H9 (cell line): ENCODE measurements around the gene LMNTD2. TPM values are rescaled to one million over a fixed set of nuclear protein-coding genes. Genes with fewer than 3 reads are reported as not detected.

Source experiments
- DNase-seq: peaks from one replicate; pipeline ENCODE4 v3.0.0-alpha.2; 2017
- H2AFZ ChIP-seq: one replicate; pipeline ENCODE4 v1.6.1; 2013; ENCODE audit warnings: mild to moderate bottlenecking, low read length, control low read depth, moderate library complexity
- H2AK5ac ChIP-seq: 2 replicates; pipeline ENCODE4 v1.6.1; 2013; ENCODE audit warnings: low read length, control low read depth, mixed read lengths; ENCODE audit not compliant: insufficient read length
- H2BK120ac ChIP-seq: one replicate; pipeline ENCODE4 v1.6.1; 2013; ENCODE audit warnings: low read depth, mild to moderate bottlenecking, low read length, control low read depth, inconsistent platforms; ENCODE audit not compliant: poor library complexity, severe bottlenecking
- H2BK12ac ChIP-seq: 2 replicates; pipeline ENCODE4 v1.6.1; 2013; ENCODE audit warnings: low read length, control low read depth, mixed read lengths, low read depth; ENCODE audit not compliant: insufficient read length
- H2BK15ac ChIP-seq: 2 replicates; pipeline ENCODE4 v1.6.1; 2013; ENCODE audit warnings: low read depth, low read length, control low read depth
- H2BK20ac ChIP-seq: one replicate; pipeline ENCODE4 v1.6.1; 2013; ENCODE audit warnings: low read depth, mild to moderate bottlenecking, low read length, control low read depth, inconsistent platforms; ENCODE audit not compliant: poor library complexity, severe bottlenecking
- H2BK5ac ChIP-seq: 2 replicates; pipeline ENCODE4 v1.6.1; 2013; ENCODE audit warnings: low read length, control low read depth, mixed read lengths; ENCODE audit not compliant: insufficient read length
- H3K14ac ChIP-seq: 2 replicates; pipeline ENCODE4 v1.6.1; 2013; ENCODE audit warnings: low read length, control low read depth; ENCODE audit not compliant: insufficient read depth
- H3K18ac ChIP-seq: 2 replicates; pipeline ENCODE4 v1.6.1; 2013; ENCODE audit warnings: low read depth, mild to moderate bottlenecking, mixed read lengths, low read length, control low read depth; ENCODE audit not compliant: insufficient read length
- H3K23ac ChIP-seq: 2 replicates; pipeline ENCODE4 v1.6.1; 2013; ENCODE audit warnings: low read length, control low read depth, mixed read lengths, low read depth; ENCODE audit not compliant: insufficient read length
- H3K23me2 ChIP-seq: 2 replicates; pipeline ENCODE4 v1.6.1; 2013; ENCODE audit warnings: low read depth, mild to moderate bottlenecking, mixed read lengths, low read length, control low read depth; ENCODE audit not compliant: insufficient read length, poor library complexity, severe bottlenecking
- H3K27ac ChIP-seq: 2 replicates; pipeline ENCODE4 v1.5.1; 2013; ENCODE audit warnings: low read length, control low read depth, mixed read lengths, low read depth; ENCODE audit not compliant: insufficient read length
- H3K27me3 ChIP-seq: 2 replicates; pipeline ENCODE4 v1.6.1; 2013; ENCODE audit warnings: low read length, control low read depth, inconsistent platforms; ENCODE audit not compliant: insufficient read depth
- H3K4ac ChIP-seq: 2 replicates; pipeline ENCODE4 v1.6.1; 2013; ENCODE audit warnings: low read depth, mild to moderate bottlenecking, control low read depth, inconsistent platforms, low read length, moderate library complexity
- H3K4me1 ChIP-seq: 2 replicates; pipeline ENCODE4 v1.6.1; 2013; ENCODE audit warnings: low read length, control low read depth, inconsistent platforms; ENCODE audit not compliant: insufficient read depth
- H3K4me2 ChIP-seq: 2 replicates; pipeline ENCODE4 v1.6.1; 2013; ENCODE audit warnings: low read length, control low read depth, mixed read lengths; ENCODE audit not compliant: insufficient read length, insufficient read depth
- H3K56ac ChIP-seq: 2 replicates; pipeline ENCODE4 v1.6.1; 2013; ENCODE audit warnings: low read depth, mild to moderate bottlenecking, mixed read lengths, low read length, control low read depth; ENCODE audit not compliant: insufficient read length
- H3K79me1 ChIP-seq: 2 replicates; pipeline ENCODE4 v1.6.1; 2013; ENCODE audit warnings: low read depth, mild to moderate bottlenecking, moderate library complexity, low read length, control low read depth, inconsistent platforms; ENCODE audit not compliant: insufficient read depth, poor library complexity, severe bottlenecking
- H3K79me2 ChIP-seq: 2 replicates; pipeline ENCODE4 v1.6.1; 2013; ENCODE audit warnings: low read length, control low read depth, inconsistent platforms; ENCODE audit not compliant: insufficient read depth
- H3K9ac ChIP-seq: 2 replicates; pipeline ENCODE4 v1.6.1; 2013; ENCODE audit warnings: low read length, control low read depth, mixed read lengths; ENCODE audit not compliant: insufficient read length; ENCODE audit errors: extremely low read depth
- H3K9me3 ChIP-seq: one replicate; pipeline ENCODE4 v1.6.1; 2013; ENCODE audit warnings: low read depth, low read length, inconsistent platforms; ENCODE audit not compliant: control insufficient read depth
- H3T11ph ChIP-seq: one replicate; pipeline ENCODE4 v1.6.1; 2013; ENCODE audit warnings: mild to moderate bottlenecking, low read length, control low read depth, inconsistent platforms
- H4K20me1 ChIP-seq: one replicate; pipeline ENCODE4 v1.6.1; 2013; ENCODE audit not compliant: control insufficient read depth, insufficient read length, insufficient read depth
- H4K5ac ChIP-seq: 2 replicates; pipeline ENCODE4 v1.6.1; 2013; ENCODE audit warnings: low read depth, mild to moderate bottlenecking, mixed read lengths, low read length, control low read depth; ENCODE audit not compliant: insufficient read length
- H4K8ac ChIP-seq: replicated peaks from 2 replicates; pipeline ENCODE4 v1.6.1; 2013; ENCODE audit warnings: low read length, control low read depth, mixed read lengths, low read depth; ENCODE audit not compliant: insufficient read length
- H4K91ac ChIP-seq: 2 replicates; pipeline ENCODE4 v1.6.1; 2013; ENCODE audit warnings: low read depth, mild to moderate bottlenecking, moderate library complexity, mixed read lengths, low read length, control low read depth; ENCODE audit not compliant: insufficient read length
- H3K27ac Mint-ChIP-seq, 3 experiments: 2 replicates in 2 of 3; 3 replicates in 1 of 3; pipeline ENCODE4 v1.8.0; 2020 to 2021; ENCODE audit warnings: mixed read lengths in 3 of 3, mild to moderate bottlenecking in 1 of 3, moderate library complexity in 1 of 3
- H3K27me3 Mint-ChIP-seq: 2 replicates; pipeline ENCODE4 v1.8.0; 2021; ENCODE audit warnings: low read depth, mild to moderate bottlenecking, moderate library complexity, mixed read lengths
- H3K36me3 Mint-ChIP-seq, 3 experiments: 2 replicates in 2 of 3; 3 replicates in 1 of 3; pipeline ENCODE4 v1.8.0; 2020 to 2021; ENCODE audit warnings: low read depth in 3 of 3, mixed read lengths in 3 of 3; ENCODE audit not compliant: insufficient read depth in 1 of 3
- H3K4me1 Mint-ChIP-seq, 2 experiments: 2 replicates each; pipeline ENCODE4 v1.8.0; 2020; ENCODE audit warnings: mixed read lengths in 2 of 2
- H3K4me3 Mint-ChIP-seq, 2 experiments: 2 replicates in 1 of 2; 3 replicates in 1 of 2; pipeline ENCODE4 v1.8.0; 2020 to 2021; ENCODE audit warnings: mild to moderate bottlenecking in 2 of 2, mixed read lengths in 2 of 2, moderate library complexity in 1 of 2
- H3K9me3 Mint-ChIP-seq, 2 experiments: 2 replicates in 1 of 2; 3 replicates in 1 of 2; pipeline ENCODE4 v1.8.0; 2020; ENCODE audit warnings: mild to moderate bottlenecking in 2 of 2, mixed read lengths in 2 of 2, moderate library complexity in 1 of 2
- CTCF ChIP-seq: fragments of 200-600 bp; sonication (generic); conservative IDR thresholded peaks from 3 replicates; pipeline ENCODE4 v1.8.0; 2021; ENCODE audit warnings: antibody characterized with exemption, mild to moderate bottlenecking
- WGBS: extraction: QIAGEN DNeasy Blood & Tissue Kit; methylation state at CpG from one replicate; pipeline ENCODE4 v1.1.7; 2013; ENCODE audit warnings: missing lambda C conversion rate, low lambda C conversion rate, mixed read lengths; ENCODE audit not compliant: insufficient read length; ENCODE audit errors: extremely low coverage; 5-methylcytosine and 5-hydroxymethylcytosine counted together
- total RNA-seq: library from RNA; stranded (reverse); gene quantifications from 2 replicates; pipeline ENCODE4 v1.2.1, GENCODE V29; 2021

LMNTD2 gene
- total RNA-seq, 1 experiment from 2014 or later, result 4.7 TPM

GRCh38 chr11:538431-539051, 22.0 kb downstream of the LMNTD2 start:
- Histone ChIP-seq H3K4me1 (no peaks in the 10 kb centered on the region), H3K56ac (no peak overlapping the region), H3K14ac (no peak overlapping the region), H3K23ac (no peak overlapping the region), H3K27me3 (no peaks in the 10 kb centered on the region), H2AK5ac (no peak overlapping the region), H3K23me2 (peaks cover 19% of the 10 kb centered on the region), H3T11ph (no peak overlapping the region), H3K4me2 (no peak overlapping the region), H4K20me1 (no peaks in the 10 kb centered on the region), H3K79me1 (no peaks in the 10 kb centered on the region), H2BK15ac (no peak overlapping the region), H2BK5ac (no peak overlapping the region), H3K9me3 (no peaks in the 10 kb centered on the region), H2BK20ac (no peak overlapping the region), H2AFZ (no peak overlapping the region), H2BK120ac (no peak overlapping the region), H4K8ac (no peak overlapping the region), H3K79me2 (no peaks in the 10 kb centered on the region), H3K4ac (no peak overlapping the region), H3K27ac (no peak overlapping the region), H4K5ac (no peak overlapping the region), H3K9ac (no peak overlapping the region), H4K91ac (no peak overlapping the region), H2BK12ac (no peak overlapping the region), H3K18ac (no peak overlapping the region)
- WGBS, result no CpG with 5 or more reads among the region's 20 CpGs
- Mint-ChIP-seq H3K4me3 (peak overlapping the region; percentile 21 to 46; a peak in 3 of 5 replicates), H3K9me3 (peaks cover 0 to 4% of the 10 kb centered on the region in 2 experiments; a peak in 2 of 5 replicates), H3K4me1 (peaks cover 6 to 11% of the 10 kb centered on the region in 2 experiments; a peak in 2 of 4 replicates), H3K27me3 (peaks cover 16% of the 10 kb centered on the region), H3K36me3 (peaks cover 4 to 11% (median 5%) of the 10 kb centered on the region in 3 experiments; a peak in 6 of 7 replicates), H3K27ac (no peak overlapping the region)
- no peak for TF ChIP-seq CTCF
- no peak for DNase-seq
